SK-N-SH (cell line): ENCODE results near the gene MUC16. TPM values are rescaled to one million over a fixed set of nuclear protein-coding genes. Genes with fewer than 3 reads are reported as not detected.

Experiments
- CTCF ChIA-PET: fragments of 300-600, 350-600 bp; formaldehyde crosslinking; extraction: SDS; loops from one replicate; lab custom pipeline; 2021; lab: Yijun Ruan, JAX
- POLR2A ChIA-PET: fragments of 350-600 bp; sonication (Branson Sonifier 250); formaldehyde crosslinking; extraction: SDS; loops from one replicate; lab custom pipeline; 2020; ENCODE audit warnings: antibody characterized with exemption, inconsistent platforms; lab: Yijun Ruan, JAX
- DNase-seq: peaks from one replicate; pipeline ENCODE4 v3.0.0; 2012
- H2AFZ ChIP-seq: fragments of 200-600 bp; sonication (generic); 2 replicates; pipeline ENCODE4 v1.8.1; 2016; ENCODE audit warnings: antibody characterized with exemption, mild to moderate bottlenecking, low read depth
- H3F3A ChIP-seq: fragments of 200-600 bp; sonication (generic); replicated peaks from 2 replicates; pipeline ENCODE3; 2016; ENCODE audit warnings: antibody characterized with exemption, mild to moderate bottlenecking; ENCODE audit not compliant: insufficient read depth
- H3K27ac ChIP-seq, 2 experiments: fragments of 200-500 bp in 1 of 2; fragments of 200-600 bp in 1 of 2; sonication (Bioruptor generic) in 1 of 2; sonication (generic), shearing (Covaris generic) in 1 of 2; 2 replicates each; pipeline versions ENCODE4 v1.5.1 to v1.6.1; 2014 to 2016; ENCODE audit warnings: low read depth in 2 of 2, inconsistent platforms in 1 of 2, low read length in 1 of 2, mild to moderate bottlenecking in 1 of 2, mixed read lengths in 1 of 2
- H3K27me3 ChIP-seq: fragments of 200-600 bp; sonication (generic), shearing (Covaris generic); 2 replicates; pipeline ENCODE4 v1.6.1; 2016; ENCODE audit warnings: mixed run types; ENCODE audit not compliant: insufficient read depth
- H3K36me3 ChIP-seq, 2 experiments: fragments of 200-500 bp in 1 of 2; fragments of 200-600 bp in 1 of 2; sonication (Bioruptor generic) in 1 of 2; sonication (generic) in 1 of 2; replicated peaks in 1 of 2; 2 replicates each; pipeline versions ENCODE3 to v1.5.1; 2014 to 2016; ENCODE audit warnings: low read length in 1 of 2, mild to moderate bottlenecking in 1 of 2; ENCODE audit not compliant: insufficient read depth in 2 of 2, control insufficient read depth in 1 of 2
- H3K4me1 ChIP-seq, 2 experiments: fragments of 200-500 bp in 1 of 2; fragments of 200-600 bp in 1 of 2; sonication (Bioruptor generic) in 1 of 2; sonication (generic), shearing (Covaris generic) in 1 of 2; 2 replicates each; pipeline versions ENCODE4 v1.5.1 to v1.6.1; 2014 to 2016; ENCODE audit warnings: low read depth in 1 of 2, low read length in 1 of 2, mixed run types in 1 of 2; ENCODE audit not compliant: insufficient read depth in 2 of 2, control insufficient read depth in 1 of 2
- H3K4me2 ChIP-seq: fragments of 200-600 bp; sonication (generic), shearing (Covaris generic); 2 replicates; pipeline ENCODE4 v1.6.1; 2017; ENCODE audit warnings: mixed run types
- H3K4me3 ChIP-seq, 2 experiments: fragments of 200-500 bp in 1 of 2; fragments of 200-600 bp in 1 of 2; sonication (Bioruptor generic) in 1 of 2; sonication (generic), shearing (Covaris generic) in 1 of 2; 2 replicates each; pipeline versions ENCODE4 v1.5.1 to v1.8.1; 2014 to 2016; ENCODE audit warnings: low read depth in 2 of 2, inconsistent platforms in 1 of 2, low read length in 1 of 2, mild to moderate bottlenecking in 1 of 2, mixed read lengths in 1 of 2, moderate library complexity in 1 of 2
- H3K79me2 ChIP-seq: fragments of 200-600 bp; sonication (generic); 2 replicates; pipeline ENCODE4 v1.8.1; 2017; ENCODE audit warnings: mild to moderate bottlenecking; ENCODE audit not compliant: insufficient read depth
- H3K9ac ChIP-seq: fragments of 200-600 bp; sonication (generic); 2 replicates; pipeline ENCODE4 v1.6.1; 2017; ENCODE audit warnings: mixed run types
- H3K9me2 ChIP-seq: fragments of 200-600 bp; sonication (generic); 2 replicates; pipeline ENCODE4 v1.6.1; 2017; ENCODE audit warnings: mixed run types
- H3K9me3 ChIP-seq: fragments of 200-600 bp; sonication (generic); 2 replicates; pipeline ENCODE4 v1.6.1; 2017; ENCODE audit warnings: mixed run types, mild to moderate bottlenecking, moderate library complexity
- H4K20me1 ChIP-seq: fragments of 200-600 bp; sonication (generic); 2 replicates; pipeline ENCODE4 v1.6.1; 2017; ENCODE audit warnings: mild to moderate bottlenecking, mixed run types; ENCODE audit not compliant: insufficient read depth
- FOXJ3 ChIP-seq: sonication (generic); formaldehyde crosslinking; IDR thresholded peaks from 2 replicates; pipeline ENCODE4 v1.5.1; 2020; ENCODE audit warnings: mild to moderate bottlenecking, missing genetic modification reagents
- FOXM1 ChIP-seq: IDR thresholded peaks from 2 replicates; pipeline ENCODE4 v1.4.0; 2012; ENCODE audit warnings: low read depth, mild to moderate bottlenecking
- MXI1 ChIP-seq: IDR thresholded peaks from 2 replicates; pipeline ENCODE4 v1.6.1; 2012; ENCODE audit warnings: mild to moderate bottlenecking, low read depth, low read length, improper control_type of control experiment
- RAD21 ChIP-seq: IDR thresholded peaks from 2 replicates; pipeline ENCODE4 v1.6.1; 2012; ENCODE audit warnings: mild to moderate bottlenecking, low read length
- RCOR1 ChIP-seq: fragments of 150-350 bp; IDR thresholded peaks from 2 replicates; pipeline ENCODE4 v1.6.1; 2017; ENCODE audit warnings: antibody characterized with exemption, low read length
- RXRA ChIP-seq: IDR thresholded peaks from 2 replicates; pipeline ENCODE4 v1.4.0; 2012; ENCODE audit warnings: low read depth, mild to moderate bottlenecking, borderline replicate concordance
- TCF12 ChIP-seq: IDR thresholded peaks from 2 replicates; pipeline ENCODE4 v1.4.0; 2012
- WGBS: methylation state at CpG from one replicate; pipeline ENCODE4 v1.1.6; 2017; ENCODE audit warnings: low lambda C conversion rate; 5-methylcytosine and 5-hydroxymethylcytosine counted together
- polyA plus RNA-seq, 3 experiments: library from polyadenylated mRNA; depleted of rRNA; stranded (reverse); fragments of >200 nt; gene quantifications; 2 replicates each; pipeline ENCODE4 v1.2.3, GENCODE V29; 2012
- TF ChIP-seq, protein P1 (sequence below): IDR thresholded peaks from 2 replicates; pipeline ENCODE4 v1.4.0; 2012; ENCODE audit warnings: low read depth, borderline replicate concordance
- TF ChIP-seq, protein P2 (sequence below): IDR thresholded peaks from 2 replicates; pipeline ENCODE4 v1.6.1; 2012; ENCODE audit warnings: mild to moderate bottlenecking, low read depth, low read length, moderate library complexity
- TF ChIP-seq, protein P3 (sequence below): fragments of 150-350 bp; IDR thresholded peaks from 2 replicates; pipeline ENCODE4 v1.6.1; 2016; ENCODE audit warnings: mild to moderate bottlenecking, low read depth, low read length
- TF ChIP-seq, protein P4 (sequence below): IDR thresholded peaks from 2 replicates; pipeline ENCODE4 v1.4.0; 2012; ENCODE audit warnings: low read depth
- TF ChIP-seq, protein P5 (sequence below): fragments of 200-600 bp; sonication (generic); IDR thresholded peaks from 2 replicates; pipeline ENCODE4 v1.6.1; 2017; ENCODE audit warnings: antibody characterized with exemption, mild to moderate bottlenecking, moderate library complexity

MUC16 gene
- polyA plus RNA-seq, 1 of the 3 experiments (the other 2 are of a cell fraction): not detected

DNA sequence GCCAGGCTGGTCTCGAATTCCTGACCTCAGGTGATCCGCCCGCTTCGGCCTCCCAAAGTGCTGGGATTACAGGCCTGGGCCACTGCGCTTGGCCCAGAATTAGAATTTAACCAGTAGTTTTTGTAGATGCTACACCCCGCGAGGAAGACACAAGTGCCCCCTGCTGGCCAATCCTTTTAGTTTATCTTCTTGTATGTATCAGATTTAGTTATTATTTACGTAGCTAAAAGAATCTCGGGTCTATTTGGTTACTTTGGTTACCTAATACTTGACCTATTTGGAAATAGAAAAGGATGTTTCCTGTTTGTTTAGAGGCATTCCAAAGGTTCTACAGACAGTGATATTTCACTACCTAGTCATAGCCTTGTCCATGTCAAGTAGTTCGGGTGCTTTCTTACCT lies 22.0 kb downstream of the MUC16 start:
- no peak overlapping the region for H3K4me2 ChIP-seq
- no peak overlapping the region for H3K4me3 ChIP-seq
- no peaks in the 10 kb centered on the region for H4K20me1 ChIP-seq
- peaks cover 6% of the 10 kb centered on the region; the same call in 1 of the 2 replicates for H3K27me3 ChIP-seq
- H3K9me3 ChIP-seq: no peaks in the 10 kb centered on the region
- CTCF ChIA-PET: interaction anchor here (1.5 to 1.6 kb wide), 2 partner anchors 12 to 334 kb away, joined by 3 to 5 read pairs; no protein-coding TSS in a partner anchor
- H3K9me2 ChIP-seq: no peaks in the 10 kb centered on the region
- POLR2A ChIA-PET: no interaction called here
- no peaks in the 10 kb centered on the region for H3K79me2 ChIP-seq
- DNase-seq: no peak
- H3K36me3 ChIP-seq: no peaks in the 10 kb centered on the region
- TF ChIP-seq RXRA (no peak), MXI1 (no peak), RAD21 (peak; percentile 13; the same call in 1 of the 2 replicates), RCOR1 (no peak), FOXM1 (no peak), TCF12 (no peak), FOXJ3 (CRISPR knock-in tag) (no peak)
- TF ChIP-seq, protein P1, sequence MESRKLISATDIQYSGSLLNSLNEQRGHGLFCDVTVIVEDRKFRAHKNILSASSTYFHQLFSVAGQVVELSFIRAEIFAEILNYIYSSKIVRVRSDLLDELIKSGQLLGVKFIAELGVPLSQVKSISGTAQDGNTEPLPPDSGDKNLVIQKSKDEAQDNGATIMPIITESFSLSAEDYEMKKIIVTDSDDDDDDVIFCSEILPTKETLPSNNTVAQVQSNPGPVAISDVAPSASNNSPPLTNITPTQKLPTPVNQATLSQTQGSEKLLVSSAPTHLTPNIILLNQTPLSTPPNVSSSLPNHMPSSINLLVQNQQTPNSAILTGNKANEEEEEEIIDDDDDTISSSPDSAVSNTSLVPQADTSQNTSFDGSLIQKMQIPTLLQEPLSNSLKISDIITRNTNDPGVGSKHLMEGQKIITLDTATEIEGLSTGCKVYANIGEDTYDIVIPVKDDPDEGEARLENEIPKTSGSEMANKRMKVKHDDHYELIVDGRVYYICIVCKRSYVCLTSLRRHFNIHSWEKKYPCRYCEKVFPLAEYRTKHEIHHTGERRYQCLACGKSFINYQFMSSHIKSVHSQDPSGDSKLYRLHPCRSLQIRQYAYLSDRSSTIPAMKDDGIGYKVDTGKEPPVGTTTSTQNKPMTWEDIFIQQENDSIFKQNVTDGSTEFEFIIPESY: no peak
- TF ChIP-seq, protein P2, sequence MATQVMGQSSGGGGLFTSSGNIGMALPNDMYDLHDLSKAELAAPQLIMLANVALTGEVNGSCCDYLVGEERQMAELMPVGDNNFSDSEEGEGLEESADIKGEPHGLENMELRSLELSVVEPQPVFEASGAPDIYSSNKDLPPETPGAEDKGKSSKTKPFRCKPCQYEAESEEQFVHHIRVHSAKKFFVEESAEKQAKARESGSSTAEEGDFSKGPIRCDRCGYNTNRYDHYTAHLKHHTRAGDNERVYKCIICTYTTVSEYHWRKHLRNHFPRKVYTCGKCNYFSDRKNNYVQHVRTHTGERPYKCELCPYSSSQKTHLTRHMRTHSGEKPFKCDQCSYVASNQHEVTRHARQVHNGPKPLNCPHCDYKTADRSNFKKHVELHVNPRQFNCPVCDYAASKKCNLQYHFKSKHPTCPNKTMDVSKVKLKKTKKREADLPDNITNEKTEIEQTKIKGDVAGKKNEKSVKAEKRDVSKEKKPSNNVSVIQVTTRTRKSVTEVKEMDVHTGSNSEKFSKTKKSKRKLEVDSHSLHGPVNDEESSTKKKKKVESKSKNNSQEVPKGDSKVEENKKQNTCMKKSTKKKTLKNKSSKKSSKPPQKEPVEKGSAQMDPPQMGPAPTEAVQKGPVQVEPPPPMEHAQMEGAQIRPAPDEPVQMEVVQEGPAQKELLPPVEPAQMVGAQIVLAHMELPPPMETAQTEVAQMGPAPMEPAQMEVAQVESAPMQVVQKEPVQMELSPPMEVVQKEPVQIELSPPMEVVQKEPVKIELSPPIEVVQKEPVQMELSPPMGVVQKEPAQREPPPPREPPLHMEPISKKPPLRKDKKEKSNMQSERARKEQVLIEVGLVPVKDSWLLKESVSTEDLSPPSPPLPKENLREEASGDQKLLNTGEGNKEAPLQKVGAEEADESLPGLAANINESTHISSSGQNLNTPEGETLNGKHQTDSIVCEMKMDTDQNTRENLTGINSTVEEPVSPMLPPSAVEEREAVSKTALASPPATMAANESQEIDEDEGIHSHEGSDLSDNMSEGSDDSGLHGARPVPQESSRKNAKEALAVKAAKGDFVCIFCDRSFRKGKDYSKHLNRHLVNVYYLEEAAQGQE: no peak
- TF ChIP-seq, protein P3, sequence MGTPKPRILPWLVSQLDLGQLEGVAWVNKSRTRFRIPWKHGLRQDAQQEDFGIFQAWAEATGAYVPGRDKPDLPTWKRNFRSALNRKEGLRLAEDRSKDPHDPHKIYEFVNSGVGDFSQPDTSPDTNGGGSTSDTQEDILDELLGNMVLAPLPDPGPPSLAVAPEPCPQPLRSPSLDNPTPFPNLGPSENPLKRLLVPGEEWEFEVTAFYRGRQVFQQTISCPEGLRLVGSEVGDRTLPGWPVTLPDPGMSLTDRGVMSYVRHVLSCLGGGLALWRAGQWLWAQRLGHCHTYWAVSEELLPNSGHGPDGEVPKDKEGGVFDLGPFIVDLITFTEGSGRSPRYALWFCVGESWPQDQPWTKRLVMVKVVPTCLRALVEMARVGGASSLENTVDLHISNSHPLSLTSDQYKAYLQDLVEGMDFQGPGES: no peak
- TF ChIP-seq, protein P4, sequence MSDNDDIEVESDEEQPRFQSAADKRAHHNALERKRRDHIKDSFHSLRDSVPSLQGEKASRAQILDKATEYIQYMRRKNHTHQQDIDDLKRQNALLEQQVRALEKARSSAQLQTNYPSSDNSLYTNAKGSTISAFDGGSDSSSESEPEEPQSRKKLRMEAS: no peak
- TF ChIP-seq, protein P5, sequence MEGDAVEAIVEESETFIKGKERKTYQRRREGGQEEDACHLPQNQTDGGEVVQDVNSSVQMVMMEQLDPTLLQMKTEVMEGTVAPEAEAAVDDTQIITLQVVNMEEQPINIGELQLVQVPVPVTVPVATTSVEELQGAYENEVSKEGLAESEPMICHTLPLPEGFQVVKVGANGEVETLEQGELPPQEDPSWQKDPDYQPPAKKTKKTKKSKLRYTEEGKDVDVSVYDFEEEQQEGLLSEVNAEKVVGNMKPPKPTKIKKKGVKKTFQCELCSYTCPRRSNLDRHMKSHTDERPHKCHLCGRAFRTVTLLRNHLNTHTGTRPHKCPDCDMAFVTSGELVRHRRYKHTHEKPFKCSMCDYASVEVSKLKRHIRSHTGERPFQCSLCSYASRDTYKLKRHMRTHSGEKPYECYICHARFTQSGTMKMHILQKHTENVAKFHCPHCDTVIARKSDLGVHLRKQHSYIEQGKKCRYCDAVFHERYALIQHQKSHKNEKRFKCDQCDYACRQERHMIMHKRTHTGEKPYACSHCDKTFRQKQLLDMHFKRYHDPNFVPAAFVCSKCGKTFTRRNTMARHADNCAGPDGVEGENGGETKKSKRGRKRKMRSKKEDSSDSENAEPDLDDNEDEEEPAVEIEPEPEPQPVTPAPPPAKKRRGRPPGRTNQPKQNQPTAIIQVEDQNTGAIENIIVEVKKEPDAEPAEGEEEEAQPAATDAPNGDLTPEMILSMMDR: peak; percentile 28
- H3F3A ChIP-seq: no peaks in the 10 kb centered on the region
- no peak overlapping the region for H3K9ac ChIP-seq
- no peaks in the 10 kb centered on the region for H3K4me1 ChIP-seq
- 39% methylated on average over 10 of the region's 10 CpGs for WGBS
- no peak overlapping the region for H3K27ac ChIP-seq
- no peak overlapping the region for H2AFZ ChIP-seq
